SU-DHL-6 (cell line): ENCODE results near the gene UXT.

Source experiments
- H2AFZ ChIP-seq: fragments of 200-600 bp; sonication (generic); 2 replicates; pipeline ENCODE4 v1.6.1; 2014; ENCODE audit warnings: low read depth, mild to moderate bottlenecking, moderate library complexity, mixed read lengths, antibody characterized with exemption, low read length; ENCODE audit not compliant: severe bottlenecking
- H3F3A ChIP-seq: fragments of 200-600 bp; shearing (Covaris generic); 2 replicates; pipeline ENCODE4 v1.6.0; 2016; ENCODE audit warnings: antibody characterized with exemption, mild to moderate bottlenecking; ENCODE audit not compliant: insufficient read depth
- H3K27ac ChIP-seq: fragments of 200-600 bp; sonication (generic); 2 replicates; pipeline ENCODE4 v1.5.1; 2016; ENCODE audit warnings: low read depth, mild to moderate bottlenecking, low read length, moderate library complexity, mixed read lengths
- H3K27me3 ChIP-seq: fragments of 200-600 bp; sonication (generic), shearing (Covaris generic); 2 replicates; pipeline ENCODE4 v1.6.0; 2014; ENCODE audit warnings: mild to moderate bottlenecking, low read length
- H3K36me3 ChIP-seq: fragments of 200-600 bp; sonication (generic); 2 replicates; pipeline ENCODE4 v1.6.1; 2014; ENCODE audit warnings: mild to moderate bottlenecking, low read length, mixed read lengths
- H3K4me2 ChIP-seq: fragments of 300-600, 200-600 bp; shearing (Covaris generic), sonication (generic); 2 replicates; pipeline ENCODE4 v1.6.0; 2014; ENCODE audit warnings: low read length, low read depth, mild to moderate bottlenecking; ENCODE audit not compliant: poor library complexity, severe bottlenecking
- H3K4me3 ChIP-seq: fragments of 200-600 bp; sonication (generic); 2 replicates; pipeline ENCODE4 v1.5.1; 2014; ENCODE audit warnings: antibody characterized with exemption, low read length, mild to moderate bottlenecking, mixed read lengths; ENCODE audit not compliant: insufficient read depth, poor library complexity, severe bottlenecking
- H3K79me2 ChIP-seq: fragments of 200-600 bp; sonication (generic); 2 replicates; pipeline ENCODE4 v1.6.1; 2014; ENCODE audit warnings: mild to moderate bottlenecking, low read length, moderate library complexity; ENCODE audit not compliant: insufficient read depth
- H3K9ac ChIP-seq: fragments of 200-600 bp; sonication (generic); 2 replicates; pipeline ENCODE4 v1.7.0; 2014; ENCODE audit warnings: mild to moderate bottlenecking, low read length
- H3K9me2 ChIP-seq: fragments of 200-600 bp; sonication (generic); replicated peaks from 2 replicates; pipeline ENCODE4 v1.6.1; 2014; ENCODE audit warnings: low read length; ENCODE audit not compliant: insufficient read depth
- H3K9me3 ChIP-seq: fragments of 200-600 bp; sonication (generic); 2 replicates; pipeline ENCODE4 v1.6.1; 2014; ENCODE audit warnings: low read length, mixed read lengths; ENCODE audit not compliant: insufficient read depth
- H4K20me1 ChIP-seq: fragments of 200-600 bp; sonication (generic); 2 replicates; pipeline ENCODE4 v1.6.1; 2014; ENCODE audit warnings: low read depth, mild to moderate bottlenecking, antibody characterized with exemption, low read length, moderate library complexity, mixed read lengths
- EZH2phosphoT487 ChIP-seq: fragments of 200-600 bp; sonication (generic), shearing (Covaris generic); conservative IDR thresholded peaks from 2 replicates; pipeline ENCODE4 v1.6.1; 2018; ENCODE audit warnings: mild to moderate bottlenecking, antibody characterized with exemption, low read length, moderate library complexity, mixed read lengths
- TF ChIP-seq, protein P1 (sequence below): fragments of 200-600 bp; sonication (generic); IDR thresholded peaks from one replicate; pipeline ENCODE4 v1.5.1; 2017; ENCODE audit warnings: antibody characterized with exemption, mild to moderate bottlenecking, low read length, moderate library complexity; ENCODE audit not compliant: insufficient read depth, poor library complexity, severe bottlenecking

The UXT gene, protein sequence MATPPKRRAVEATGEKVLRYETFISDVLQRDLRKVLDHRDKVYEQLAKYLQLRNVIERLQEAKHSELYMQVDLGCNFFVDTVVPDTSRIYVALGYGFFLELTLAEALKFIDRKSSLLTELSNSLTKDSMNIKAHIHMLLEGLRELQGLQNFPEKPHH

DNA sequence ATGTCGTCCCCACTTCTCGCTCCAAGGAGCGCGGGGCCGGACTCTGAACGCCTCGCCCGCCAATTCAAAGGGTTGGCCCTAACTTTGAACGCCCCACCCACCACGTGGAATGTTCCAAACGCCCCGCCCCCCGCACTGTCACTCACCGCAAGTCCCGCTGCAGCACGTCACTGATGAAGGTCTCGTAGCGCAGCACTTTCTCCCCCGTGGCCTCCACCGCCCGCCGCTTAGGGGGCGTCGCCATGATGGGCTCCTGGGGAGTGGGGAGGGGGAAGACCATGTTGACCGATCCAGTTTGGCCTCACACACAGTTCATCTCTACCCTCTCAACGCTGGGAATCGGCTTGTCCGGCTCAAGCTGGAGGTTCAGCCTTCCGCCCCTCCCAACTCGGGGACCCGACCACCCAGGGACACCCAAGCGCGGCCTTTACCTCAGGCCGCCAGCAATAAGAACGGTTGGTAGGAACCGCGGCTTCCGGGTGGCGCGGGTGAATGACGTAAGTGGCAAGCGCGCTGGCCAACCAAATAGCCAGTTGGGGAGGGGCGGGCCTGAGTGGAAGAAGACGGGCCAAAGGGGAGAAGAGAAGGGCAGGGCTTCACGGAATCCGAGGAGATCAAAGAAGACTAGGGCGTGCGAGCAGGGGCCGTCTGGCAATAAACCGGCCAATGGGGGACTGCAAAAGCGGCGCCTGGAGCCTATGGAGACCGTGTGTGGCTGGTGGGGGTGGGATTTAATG, at the start of gene UXT:
TSS of gene UXT (minus strand) at position 497 of the 737 bp plus-strand sequence. CDS start at position 244, 253 bp downstream.
- Histone ChIP-seq H3K27me3 (no peaks in the 10 kb centered on the region), H3K9me2 (no peaks in the 10 kb centered on the region), H2AFZ (peak within 1 kb of the TSS; percentile 82), H3K27ac (peak within 1 kb of the TSS; percentile 87), H3K9me3 (no peaks in the 10 kb centered on the region), H3K36me3 (no peaks in the 10 kb centered on the region), H3K79me2 (peaks cover 7% of the 10 kb centered on the region; the same call in 1 of the 2 replicates), H3K4me2 (peak within 1 kb of the TSS; percentile 96), H3K9ac (peak within 1 kb of the TSS; percentile 73), H3F3A (no peaks in the 10 kb centered on the region), H4K20me1 (no peaks in the 10 kb centered on the region), H3K4me3 (peak within 1 kb of the TSS; percentile 82)
- TF ChIP-seq, protein P1, sequence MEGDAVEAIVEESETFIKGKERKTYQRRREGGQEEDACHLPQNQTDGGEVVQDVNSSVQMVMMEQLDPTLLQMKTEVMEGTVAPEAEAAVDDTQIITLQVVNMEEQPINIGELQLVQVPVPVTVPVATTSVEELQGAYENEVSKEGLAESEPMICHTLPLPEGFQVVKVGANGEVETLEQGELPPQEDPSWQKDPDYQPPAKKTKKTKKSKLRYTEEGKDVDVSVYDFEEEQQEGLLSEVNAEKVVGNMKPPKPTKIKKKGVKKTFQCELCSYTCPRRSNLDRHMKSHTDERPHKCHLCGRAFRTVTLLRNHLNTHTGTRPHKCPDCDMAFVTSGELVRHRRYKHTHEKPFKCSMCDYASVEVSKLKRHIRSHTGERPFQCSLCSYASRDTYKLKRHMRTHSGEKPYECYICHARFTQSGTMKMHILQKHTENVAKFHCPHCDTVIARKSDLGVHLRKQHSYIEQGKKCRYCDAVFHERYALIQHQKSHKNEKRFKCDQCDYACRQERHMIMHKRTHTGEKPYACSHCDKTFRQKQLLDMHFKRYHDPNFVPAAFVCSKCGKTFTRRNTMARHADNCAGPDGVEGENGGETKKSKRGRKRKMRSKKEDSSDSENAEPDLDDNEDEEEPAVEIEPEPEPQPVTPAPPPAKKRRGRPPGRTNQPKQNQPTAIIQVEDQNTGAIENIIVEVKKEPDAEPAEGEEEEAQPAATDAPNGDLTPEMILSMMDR: no peak

DNA sequence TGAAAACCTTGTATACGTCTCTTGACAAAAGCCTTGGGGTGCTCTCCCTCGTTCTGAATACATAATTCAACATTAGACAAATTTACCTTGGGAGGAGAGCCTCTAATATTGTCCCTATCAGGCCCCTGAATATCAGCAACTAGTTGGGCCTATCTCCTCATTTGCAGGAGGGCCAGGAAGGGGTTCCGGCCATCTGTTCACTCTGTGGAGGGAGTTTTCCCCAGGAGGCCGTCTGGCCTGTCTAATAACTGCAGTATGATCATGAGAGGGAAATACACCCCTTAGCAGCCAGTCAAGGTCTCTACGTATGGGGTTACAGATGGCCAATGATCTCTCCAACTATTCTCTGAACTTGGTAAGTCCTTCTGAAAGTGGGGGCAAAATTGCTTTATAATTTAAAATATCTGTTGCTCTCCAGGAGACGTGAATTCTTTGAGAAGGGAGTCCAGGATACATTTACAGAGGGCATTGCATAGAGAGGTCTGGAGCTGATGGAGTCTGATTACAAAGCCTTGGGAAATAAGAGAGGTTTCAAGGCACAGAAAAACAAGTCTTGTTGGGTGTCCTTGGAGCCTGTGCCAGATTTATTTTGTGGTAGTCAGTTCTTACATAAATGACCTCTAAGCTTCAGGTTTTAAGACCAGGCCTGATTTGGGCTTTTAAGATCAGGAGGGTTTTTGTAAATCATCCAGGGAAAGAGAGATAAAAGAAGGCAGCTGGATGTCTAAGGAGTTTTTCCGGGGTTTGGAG, 48.2 kb upstream of the UXT start:
- no peaks in the 10 kb centered on the region for H3F3A ChIP-seq
- no peaks in the 10 kb centered on the region for H3K36me3 ChIP-seq
- H4K20me1 ChIP-seq: no peaks in the 10 kb centered on the region
- H3K4me3 ChIP-seq: no peak overlapping the region
- no peaks in the 10 kb centered on the region for H3K9me2 ChIP-seq
- H3K4me2 ChIP-seq: no peak overlapping the region
- no peak overlapping the region for H2AFZ ChIP-seq
- TF ChIP-seq EZH2phosphoT487: no peak
- TF ChIP-seq, protein P1: no peak
- H3K79me2 ChIP-seq: no peaks in the 10 kb centered on the region
- no peak overlapping the region for H3K27ac ChIP-seq
- no peaks in the 10 kb centered on the region for H3K27me3 ChIP-seq
- H3K9me3 ChIP-seq: no peaks in the 10 kb centered on the region
- H3K9ac ChIP-seq: no peak overlapping the region

DNA sequence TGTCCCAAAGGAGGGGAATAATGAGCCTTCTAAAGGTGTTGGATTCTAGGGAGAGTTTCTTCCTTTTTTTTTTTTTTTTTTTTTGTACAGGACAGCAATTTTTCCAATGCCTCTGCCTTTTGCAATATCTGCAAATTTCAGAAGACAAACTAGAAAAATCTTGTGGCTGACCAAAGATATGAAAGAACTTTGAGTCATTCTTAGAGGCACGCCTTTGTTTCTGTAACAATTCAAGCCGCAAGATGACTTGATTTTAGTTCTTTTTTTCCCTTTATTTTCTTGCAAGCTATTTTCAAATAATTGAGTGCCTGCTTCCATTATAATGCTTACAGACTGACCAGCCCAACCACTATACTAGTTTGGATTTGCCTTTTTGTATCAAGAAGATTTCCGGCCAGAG, 47.6 kb upstream of the UXT start:
- no peak overlapping the region for H3K4me3 ChIP-seq
- H3K79me2 ChIP-seq: no peaks in the 10 kb centered on the region
- no peak overlapping the region for H3K4me2 ChIP-seq
- H3K9me2 ChIP-seq: no peaks in the 10 kb centered on the region
- H3K9me3 ChIP-seq: no peaks in the 10 kb centered on the region
- no peaks in the 10 kb centered on the region for H4K20me1 ChIP-seq
- H3K27ac ChIP-seq: no peak overlapping the region
- H3K27me3 ChIP-seq: no peaks in the 10 kb centered on the region
- H2AFZ ChIP-seq: no peak overlapping the region
- no peak overlapping the region for H3K9ac ChIP-seq
- TF ChIP-seq EZH2phosphoT487: no peak
- TF ChIP-seq, protein P1: no peak
- no peaks in the 10 kb centered on the region for H3F3A ChIP-seq
- H3K36me3 ChIP-seq: no peaks in the 10 kb centered on the region
